GM21528 (cell line): Measurements from ENCODE around the gene LAPTM5.
"Not testable (repeated sequence)": the region's sequence is repeated elsewhere in the genome, so short reads cannot be mapped to it uniquely, and the experiment has no call there.

Experiments used
- ATAC-seq: cut with Tn5 transposase; IDR thresholded peaks from one replicate; pipeline ENCODE4 v1.9.1; 2021; ENCODE audit warnings: mild to moderate bottlenecking, moderate library complexity; ENCODE audit not compliant: unreplicated experiment, low FRiP score

The LAPTM5 gene

DNA sequence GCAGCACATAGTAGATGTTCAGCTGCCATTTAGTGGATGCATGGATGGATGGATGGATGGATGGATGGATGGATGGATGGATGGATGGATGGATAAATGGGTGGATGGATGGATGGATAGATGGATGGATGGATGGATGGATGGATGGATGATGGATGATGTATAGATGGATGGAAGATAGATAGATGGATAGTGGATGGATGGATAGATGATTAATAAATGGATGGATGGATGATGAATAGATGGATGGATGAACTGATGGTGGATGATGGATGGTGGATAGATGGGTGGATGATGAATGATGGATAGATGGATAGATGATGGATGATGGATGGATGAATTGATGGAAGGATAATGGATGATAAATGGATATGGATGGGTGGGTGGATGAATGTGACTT lies 54.8 kb downstream of the LAPTM5 start:
- no peak for ATAC-seq

DNA sequence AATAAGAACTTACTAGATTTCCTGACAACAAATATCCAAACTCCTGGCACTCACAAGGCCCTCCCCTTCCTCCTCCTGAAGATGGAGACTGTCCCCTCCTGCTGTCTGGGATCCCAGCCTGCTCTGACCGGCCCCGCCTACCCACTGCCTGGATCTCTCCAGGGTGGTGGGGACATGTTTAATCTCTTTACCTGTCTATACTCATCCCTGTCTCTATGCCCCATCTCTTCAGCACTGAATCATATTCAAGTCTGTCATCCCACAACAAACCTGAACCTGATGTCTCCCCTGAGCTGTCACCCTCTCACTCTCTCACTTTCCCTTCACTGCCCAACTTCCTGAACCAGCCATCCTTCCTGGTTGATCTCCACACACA lies 56.3 kb downstream of the LAPTM5 start:
- no peak for ATAC-seq

DNA sequence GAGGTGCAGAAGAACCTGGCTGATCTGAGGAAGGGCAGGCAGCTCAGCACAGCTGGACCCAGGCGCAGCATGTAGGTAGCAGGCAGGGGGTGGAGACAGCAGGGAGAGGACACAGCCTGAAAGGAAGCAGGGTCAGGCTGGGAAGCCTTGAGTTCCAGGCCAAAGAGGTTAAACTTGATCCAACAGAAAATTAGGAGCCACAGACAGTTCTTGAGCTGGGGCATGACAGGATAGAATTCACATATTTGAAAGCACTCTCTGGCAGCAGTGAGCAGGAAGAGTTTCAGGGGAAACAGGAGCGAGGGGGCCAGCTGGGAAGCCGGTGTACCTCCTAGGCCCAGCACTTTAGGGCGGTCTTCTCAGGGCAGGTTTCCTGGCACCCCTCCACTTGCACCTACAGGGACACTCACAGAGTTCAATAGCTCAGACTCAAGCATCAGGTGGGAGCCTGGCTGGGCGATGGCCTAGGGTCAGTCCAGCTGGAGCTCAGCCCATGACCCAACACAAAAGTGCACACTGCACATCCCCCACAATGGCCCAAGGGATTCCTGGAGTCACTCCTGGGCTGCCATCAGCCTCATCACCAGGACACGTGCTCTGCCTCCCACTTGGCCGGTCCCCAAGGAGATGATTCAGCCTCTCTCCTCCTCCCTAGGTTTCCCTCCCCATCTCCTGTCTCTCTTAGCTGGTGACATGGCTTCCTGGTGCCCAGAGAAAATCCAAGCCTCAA lies 56.9 kb downstream of the LAPTM5 start:
- no peak for ATAC-seq

DNA sequence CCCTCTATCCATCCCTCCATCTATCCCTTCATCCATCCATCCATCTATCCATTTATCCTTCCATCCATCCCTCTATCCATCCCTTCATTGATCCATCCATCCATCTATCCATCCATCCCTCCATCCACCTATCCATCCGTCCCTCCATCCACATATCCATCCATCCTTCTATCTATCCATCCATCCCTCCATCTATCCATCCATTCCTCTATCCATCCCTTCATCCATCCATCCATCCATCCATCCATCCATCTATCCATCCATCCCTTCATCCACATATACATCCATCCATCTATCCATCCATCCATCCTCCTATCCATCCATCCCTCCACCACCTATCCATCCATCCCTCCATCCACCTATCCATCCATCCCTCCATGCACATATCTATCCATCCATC lies 57.8 kb downstream of the LAPTM5 start:
- no peak for ATAC-seq

DNA sequence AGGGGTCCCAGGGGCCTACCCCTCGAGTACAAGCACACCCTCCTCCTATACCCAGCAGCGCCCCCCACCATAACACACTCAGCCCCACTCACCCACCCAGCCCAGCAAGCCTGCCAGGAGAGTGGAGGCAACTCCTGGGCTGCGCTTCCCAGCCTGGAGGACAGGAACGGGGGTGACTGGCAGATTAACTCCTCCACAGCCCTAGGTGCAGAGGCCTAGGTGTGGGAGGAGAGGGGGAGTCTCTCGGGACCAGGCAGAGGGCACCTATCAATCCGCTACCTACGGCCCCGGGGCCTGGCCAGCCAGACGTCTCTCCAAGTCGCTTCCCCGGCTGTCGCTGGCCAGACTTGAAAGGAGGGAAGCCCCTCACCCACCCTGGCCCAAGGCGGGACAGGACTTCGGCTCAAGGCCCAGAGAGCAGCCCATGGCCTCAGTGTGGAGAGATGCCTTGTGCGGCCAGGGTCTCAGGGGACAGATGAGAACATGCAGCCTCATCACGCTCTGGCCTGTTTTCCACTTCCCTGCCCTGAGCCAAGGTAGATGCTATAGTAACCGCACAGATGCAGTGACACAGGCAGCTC lies 59.1 kb downstream of the LAPTM5 start:
- ATAC-seq, result no peak

DNA sequence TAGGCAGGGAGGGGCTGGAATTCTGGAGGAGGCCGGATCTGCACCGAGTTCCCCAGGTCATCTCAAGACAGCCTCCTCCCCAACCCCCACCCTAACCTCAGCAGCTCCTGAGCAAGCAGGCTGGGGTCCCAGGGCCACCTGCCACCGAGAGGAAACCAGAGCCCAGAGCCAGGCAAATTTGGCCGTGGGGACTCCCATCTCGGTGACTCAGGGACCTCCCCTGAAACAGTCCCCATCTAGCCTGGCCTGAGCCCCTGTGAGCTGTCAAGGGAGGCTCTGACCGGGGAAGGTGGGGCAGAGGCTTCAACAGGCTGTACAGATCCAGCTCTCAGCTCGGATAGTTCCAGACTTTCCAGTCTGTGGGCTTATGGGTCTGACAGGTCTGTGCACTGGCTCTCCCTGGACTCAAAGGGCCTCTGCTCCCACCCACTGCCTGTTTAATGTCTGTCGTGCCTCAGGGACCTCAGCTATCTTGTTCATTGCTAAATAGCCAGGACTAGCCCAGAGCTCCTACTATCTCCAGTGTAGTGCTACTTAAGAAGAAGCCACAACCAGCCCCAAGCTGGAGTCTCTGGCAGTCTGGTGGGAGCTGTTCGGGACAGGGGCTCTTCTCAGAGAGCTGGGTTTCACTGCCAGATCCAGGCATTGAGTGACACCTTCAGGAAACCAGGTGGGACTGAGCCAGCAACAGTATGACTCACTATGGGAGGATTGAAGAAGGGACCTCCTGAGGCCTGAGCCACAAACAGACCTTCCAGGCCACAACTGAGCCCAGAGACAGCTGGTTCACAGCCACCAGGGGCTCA lies 59.8 kb downstream of the LAPTM5 start:
- no peak for ATAC-seq

DNA sequence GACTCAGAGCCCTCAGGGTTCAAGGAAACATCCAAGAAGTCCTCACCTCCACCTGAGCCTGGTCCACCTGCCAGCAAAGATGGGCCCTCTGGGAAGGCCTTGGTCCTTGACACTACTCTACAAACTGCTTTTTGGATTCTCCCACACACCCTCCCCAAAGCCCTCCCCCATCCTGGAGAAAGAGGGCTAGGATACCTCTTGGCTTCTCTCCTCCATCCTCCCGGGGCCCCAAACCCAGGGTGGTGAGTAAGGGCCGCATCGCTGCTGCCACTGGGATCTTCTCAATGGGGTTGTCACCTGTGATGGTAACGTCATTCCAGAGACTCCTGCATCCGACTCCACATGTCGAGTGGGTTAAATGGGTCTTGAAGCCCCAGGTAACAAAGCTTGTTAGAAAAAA lies 60.7 kb downstream of the LAPTM5 start:
- no peak for ATAC-seq

DNA sequence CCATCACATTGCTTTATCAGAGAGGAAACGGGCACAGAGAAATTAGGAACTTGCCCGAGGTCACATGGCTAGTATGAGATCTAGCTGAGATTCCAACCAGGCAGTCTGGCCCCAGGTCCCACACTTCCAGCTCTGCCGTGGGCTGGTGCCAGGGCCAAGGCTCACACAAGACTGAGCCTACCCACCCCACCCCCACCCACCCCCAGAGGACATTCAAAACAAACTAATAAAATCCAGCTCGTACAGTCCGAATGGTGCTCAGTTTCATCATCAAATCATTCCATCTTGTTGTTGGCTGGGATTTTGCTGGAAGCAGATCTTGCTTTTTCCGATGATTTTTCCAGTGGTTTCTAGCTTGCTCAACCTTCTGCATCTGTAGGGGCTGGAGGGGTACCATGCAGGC lies 62.1 kb downstream of the LAPTM5 start:
- no peak for ATAC-seq

DNA sequence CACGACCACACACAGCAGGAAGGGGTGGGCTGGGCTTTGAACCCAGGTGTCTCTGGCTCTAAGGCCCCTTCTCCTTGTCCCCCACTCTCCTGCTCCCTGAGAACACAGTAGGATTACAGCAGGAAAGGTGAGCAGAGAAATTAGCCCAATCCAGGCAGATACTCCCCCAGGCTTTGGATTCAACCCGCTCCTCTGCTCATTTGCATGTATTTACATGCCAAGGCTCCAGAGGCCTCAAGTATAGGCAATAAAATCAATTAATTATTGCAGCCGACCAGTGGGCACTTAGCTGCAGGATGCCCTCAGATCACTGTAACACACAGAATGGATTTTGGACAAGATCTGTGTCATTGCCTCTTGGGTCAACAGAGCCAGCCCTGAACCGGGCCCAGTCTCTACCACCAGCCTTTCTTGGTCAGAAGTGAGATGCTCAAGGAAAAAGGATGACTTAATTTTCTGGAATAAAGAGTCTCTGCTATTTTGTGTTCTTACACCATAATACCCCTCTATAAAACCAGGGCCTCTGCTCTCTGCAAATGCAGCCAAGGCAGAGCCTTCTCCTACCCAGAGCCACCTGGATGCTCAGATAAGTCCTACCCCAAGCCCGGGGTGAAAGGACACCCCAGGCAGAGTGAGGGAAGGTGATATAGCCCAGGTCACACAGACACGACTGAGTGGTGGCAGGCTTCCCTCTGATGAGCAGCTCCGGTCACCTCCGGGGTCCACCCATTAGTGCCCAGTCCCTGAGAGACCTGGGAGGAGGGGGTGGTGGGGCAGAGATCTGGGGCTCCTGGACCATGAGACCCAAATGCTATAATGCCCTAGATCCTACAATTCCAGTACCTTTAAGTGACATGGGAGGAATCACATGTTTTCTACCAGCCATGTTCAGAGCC lies 63.0 kb downstream of the LAPTM5 start:
- no peak for ATAC-seq

DNA sequence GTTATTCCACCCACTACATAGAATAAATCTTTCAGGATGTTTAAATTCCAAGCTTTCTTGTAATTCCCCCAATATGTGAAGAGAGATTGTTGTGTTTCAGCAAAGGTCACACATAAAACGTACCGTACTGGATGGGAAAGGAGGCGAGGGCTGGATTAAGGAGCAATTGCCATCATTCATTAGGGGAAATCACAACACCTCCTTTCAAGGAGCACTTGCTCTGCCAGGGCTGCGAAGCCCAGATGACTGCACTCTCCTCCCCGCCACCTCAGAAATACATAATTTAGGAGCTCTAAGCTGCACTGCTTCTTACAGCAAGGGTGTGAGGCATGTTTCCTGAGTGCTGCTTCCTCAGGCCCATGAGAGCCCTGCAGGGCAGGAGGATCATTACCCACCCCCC lies 63.8 kb downstream of the LAPTM5 start:
- ATAC-seq, result no peak

DNA sequence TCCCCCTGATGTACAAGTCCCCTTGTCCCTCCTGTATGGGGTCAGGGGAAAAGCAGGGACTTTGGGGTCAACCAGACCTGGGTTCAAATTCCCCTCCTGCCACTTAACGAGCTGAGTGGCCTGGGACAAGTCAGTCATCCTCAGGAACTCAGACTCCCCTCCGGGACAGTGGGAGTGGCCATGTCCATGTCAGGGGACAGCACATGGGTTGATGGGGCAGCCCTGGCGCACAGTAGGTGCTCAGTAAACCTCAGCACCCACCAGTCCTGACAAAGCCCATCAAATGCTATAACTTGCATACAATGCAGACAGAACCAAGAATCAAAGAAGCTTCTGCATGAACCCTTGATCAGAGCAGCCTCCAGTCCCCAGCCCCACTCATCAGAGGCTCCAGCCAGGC lies 64.2 kb downstream of the LAPTM5 start:
- no peak for ATAC-seq

DNA sequence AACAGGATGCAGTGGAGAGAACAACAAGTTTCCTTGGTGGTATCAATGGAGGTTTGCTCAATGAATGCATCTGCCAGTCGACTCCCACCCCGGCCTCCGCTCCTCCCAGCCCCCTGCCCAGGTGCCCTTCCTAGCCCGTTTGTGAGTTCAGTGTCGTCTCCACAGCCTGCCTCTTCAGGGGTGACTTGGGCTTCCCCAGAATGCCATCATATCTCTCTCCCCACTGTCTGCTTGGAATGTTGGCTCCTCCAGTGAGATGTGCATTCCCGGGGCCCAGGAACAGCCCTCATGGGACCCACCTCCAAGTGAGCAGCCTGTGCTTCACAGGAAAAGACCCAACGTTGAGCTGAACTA lies 64.6 kb downstream of the LAPTM5 start:
- ATAC-seq, result no peak

DNA sequence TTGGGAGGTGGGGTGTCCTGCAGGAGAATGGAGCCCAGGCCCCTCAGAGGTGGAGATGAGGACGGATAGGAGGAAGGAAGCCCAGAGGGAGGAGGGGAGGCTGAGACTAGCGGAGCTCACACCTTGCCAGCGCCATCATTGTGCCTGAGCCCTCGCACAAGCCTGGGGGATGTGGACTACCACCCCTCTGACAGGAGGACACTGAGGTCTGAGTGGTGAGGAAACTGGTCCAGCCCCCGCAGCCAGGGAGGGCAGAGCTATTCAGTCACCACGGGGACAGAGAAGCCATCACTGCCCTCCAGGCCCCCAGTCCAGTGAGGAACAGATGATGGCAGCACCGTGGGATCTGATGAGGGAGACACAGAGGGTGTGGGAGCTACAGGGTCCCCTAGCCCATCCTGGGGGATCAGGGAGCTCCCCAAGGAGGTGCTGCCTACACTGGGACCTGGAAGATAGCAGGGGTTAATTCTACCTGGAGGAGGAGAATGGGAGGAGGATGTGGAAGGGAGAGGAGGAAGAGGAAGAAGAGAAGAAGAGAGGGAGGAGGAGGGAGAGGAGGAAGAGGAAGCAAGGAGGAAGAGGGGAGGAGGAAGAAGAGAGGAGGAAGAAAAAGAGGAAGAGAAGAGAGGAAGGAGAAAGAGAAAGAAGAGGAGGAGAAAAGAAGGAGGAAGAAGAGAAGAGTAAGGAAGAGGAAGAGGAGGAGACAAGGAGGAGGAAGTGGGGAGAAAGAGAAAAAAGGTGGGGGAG lies 65.2 kb downstream of the LAPTM5 start:
- ATAC-seq, result no peak

DNA sequence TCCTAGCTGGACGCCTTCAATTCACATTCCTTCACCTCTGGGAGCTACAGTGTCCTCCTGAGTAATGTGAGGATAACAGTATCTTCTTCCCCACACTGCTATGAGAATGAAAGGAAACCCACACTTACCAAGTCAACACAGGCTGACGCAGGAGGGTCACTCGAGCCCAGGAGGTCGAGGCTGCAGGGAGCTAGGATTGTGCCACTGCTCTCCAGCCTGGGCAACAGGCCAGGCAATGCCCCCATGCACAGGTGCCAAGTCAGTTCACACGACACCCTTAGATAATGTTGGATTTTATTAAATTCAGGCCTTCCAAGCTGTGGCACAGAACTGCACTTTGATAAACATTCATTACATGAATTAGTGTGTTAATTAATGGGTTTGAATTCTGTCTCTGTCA lies 66.1 kb downstream of the LAPTM5 start:
- ATAC-seq, result no peak

DNA sequence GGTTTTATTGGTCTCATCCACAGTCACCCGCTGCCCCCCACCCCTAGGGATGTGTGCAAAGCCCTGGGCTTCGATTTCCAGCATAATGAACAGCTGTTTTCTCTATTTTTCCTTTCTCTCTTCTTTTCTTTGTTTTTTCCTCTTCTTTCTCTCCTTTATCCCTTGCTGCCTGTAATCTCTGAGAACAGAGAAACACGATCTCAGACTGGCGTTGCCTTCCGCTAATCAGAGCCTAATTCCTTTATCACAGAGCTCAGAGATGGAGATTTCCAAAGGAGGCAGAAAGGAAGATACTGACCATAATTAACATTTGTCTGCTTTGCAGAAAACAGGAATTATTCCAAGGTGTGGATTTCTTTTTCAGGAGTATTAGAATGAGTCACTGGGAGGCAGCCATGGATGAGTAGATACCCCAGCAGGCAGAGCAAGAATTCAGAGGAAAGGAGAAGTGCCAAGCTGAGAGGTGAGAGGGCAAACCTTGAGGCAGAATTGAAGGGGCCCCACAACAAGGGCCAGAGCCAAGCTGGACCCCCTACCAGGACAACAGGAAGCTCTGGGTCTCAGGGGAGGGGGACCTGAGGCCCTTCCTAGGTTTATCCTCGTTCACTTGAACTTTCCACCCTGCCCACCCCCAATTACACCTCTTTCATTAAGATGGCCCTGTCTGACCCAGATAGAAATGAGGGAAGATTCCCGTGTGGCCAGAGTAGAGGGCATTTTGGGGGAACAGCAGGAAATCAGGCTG lies 67.5 kb downstream of the LAPTM5 start:
- no peak for ATAC-seq

DNA sequence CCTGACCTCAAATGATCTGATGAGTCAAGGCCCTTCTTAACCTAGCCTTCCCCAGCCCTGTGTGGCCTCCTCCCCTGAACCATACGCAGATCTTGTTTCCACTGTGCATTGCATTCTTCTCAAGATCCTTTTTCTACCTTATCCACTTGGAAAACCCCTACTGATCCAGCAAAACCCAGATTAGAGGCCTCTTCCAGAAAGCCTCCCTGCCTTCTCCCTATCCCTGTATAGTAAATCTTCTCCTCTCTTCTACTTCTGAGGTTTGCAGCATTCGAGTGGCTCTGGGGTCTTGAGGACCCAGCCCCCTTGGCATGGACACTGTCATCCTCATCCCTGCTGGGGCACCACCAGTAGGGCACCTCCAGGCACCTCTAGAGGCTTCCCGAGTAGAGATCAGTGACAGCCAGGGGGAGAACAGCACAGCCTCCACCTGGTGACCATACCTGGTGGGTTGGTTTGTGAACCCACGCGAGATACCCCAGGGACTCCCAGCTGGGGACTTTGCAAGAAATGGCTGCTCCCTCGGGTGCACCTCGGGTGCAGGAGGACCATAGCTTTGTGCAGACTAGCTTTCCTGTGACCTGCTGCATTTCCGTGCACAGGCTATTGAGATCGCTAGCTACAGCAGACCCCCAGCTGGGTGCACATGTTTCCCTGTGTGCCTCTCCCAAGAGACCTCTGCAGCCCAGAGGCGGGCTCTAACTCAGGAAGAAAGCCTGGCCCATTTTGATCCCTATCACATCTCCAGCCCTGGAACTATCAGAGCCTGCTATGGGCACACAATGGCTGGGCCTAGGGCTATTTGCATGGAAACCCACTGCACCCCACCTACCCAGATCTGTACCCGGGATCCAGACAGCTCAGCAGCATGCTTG lies 68.4 kb downstream of the LAPTM5 start:
- ATAC-seq, result no peak

DNA sequence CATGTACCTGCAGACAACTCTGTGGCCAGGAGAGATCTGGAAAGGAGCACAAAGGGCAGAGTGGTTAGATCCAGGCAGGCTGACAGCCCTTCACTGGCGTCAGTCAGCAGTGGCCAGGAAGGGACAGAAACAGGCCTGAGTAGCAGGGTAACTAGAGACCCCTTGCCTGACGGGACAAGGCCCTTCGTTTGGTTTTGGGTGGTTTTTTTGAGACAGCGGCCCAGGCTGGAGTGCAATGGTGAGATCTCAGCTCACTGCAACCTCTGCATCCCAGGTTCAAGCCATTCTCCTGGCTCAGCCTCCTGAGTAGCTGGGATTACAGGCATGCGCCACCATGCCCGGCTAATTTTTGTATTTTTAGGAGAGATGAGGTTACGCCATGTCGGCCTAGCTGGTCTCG lies 69.1 kb downstream of the LAPTM5 start:
- ATAC-seq, result not testable (repeated sequence)

DNA sequence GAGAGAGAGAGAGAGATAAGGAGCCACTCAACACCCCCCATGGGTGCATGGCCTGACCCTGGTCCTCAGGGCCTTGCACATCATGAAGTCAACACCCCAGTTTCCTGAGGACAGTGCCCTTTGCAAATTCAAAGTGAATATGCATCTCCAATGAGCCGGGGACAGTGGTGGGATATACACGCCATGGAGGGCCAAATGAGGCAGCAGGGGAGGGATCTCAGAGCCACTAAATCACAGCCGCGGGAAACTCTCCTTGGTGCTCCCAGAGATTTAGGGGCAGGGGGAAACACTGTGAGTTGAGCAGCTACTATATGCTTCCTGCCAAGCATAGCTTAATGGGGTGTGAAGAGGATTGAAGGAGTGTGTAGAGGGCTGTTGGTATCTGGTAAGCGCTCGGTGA lies 69.7 kb downstream of the LAPTM5 start:
- ATAC-seq, result no peak
